CD14-positive monocyte (primary cell): ENCODE measurements around the gene SGPL1. TPM values are rescaled to one million over a fixed set of nuclear protein-coding genes. Genes with fewer than 3 reads are reported as not detected.

Source experiments
- DNase-seq, 3 donors: peaks; one replicate each; pipeline ENCODE4 v3.0.0-alpha.2; 2011 to 2022
- H2AFZ ChIP-seq: 2 replicates; pipeline ENCODE4 v1.6.0; 2012; ENCODE audit warnings: mild to moderate bottlenecking, low read depth, low read length, inconsistent platforms; ENCODE audit not compliant: insufficient read depth, poor library complexity, severe bottlenecking
- H3K27ac ChIP-seq, 2 donors: 1 replicate in 1 of 2; 2 replicates in 1 of 2; pipeline ENCODE4 v1.5.1; 2012 to 2013; ENCODE audit warnings: low read length in 2 of 2, control low read depth in 1 of 2, inconsistent platforms in 1 of 2, low read depth in 1 of 2, mild to moderate bottlenecking in 1 of 2
- H3K27me3 ChIP-seq, 2 donors: one replicate each; pipeline versions ENCODE4 v1.6.0 to v1.6.1; 2011 to 2013; ENCODE audit warnings: low read length in 2 of 2; ENCODE audit not compliant: control insufficient read depth in 2 of 2, insufficient read depth in 2 of 2
- H3K36me3 ChIP-seq, 2 donors: replicated peaks in 1 of 2; 1 replicate in 1 of 2; 2 replicates in 1 of 2; pipeline versions ENCODE4 v1.5.1 to v1.6.1; 2012 to 2013; ENCODE audit warnings: low read length in 2 of 2, control low read depth in 1 of 2, inconsistent platforms in 1 of 2, mild to moderate bottlenecking in 1 of 2; ENCODE audit not compliant: insufficient read depth in 2 of 2, control insufficient read depth in 1 of 2
- H3K4me1 ChIP-seq, 2 donors: 1 replicate in 1 of 2; 2 replicates in 1 of 2; pipeline versions ENCODE4 v1.5.1 to v1.6.1; 2012 to 2013; ENCODE audit warnings: low read length in 2 of 2, control low read depth in 1 of 2, inconsistent platforms in 1 of 2, mild to moderate bottlenecking in 1 of 2, moderate library complexity in 1 of 2; ENCODE audit not compliant: insufficient read depth in 2 of 2, control insufficient read depth in 1 of 2
- H3K4me2 ChIP-seq: replicated peaks from 2 replicates; pipeline ENCODE3; 2012; ENCODE audit warnings: low read length, moderate library complexity, mild to moderate bottlenecking; ENCODE audit not compliant: poor library complexity, severe bottlenecking; ENCODE audit errors: extremely low read depth
- H3K4me3 ChIP-seq, 3 experiments: fragments of 200-600 bp in 1 of 3; sonication (generic) in 1 of 3; replicated peaks in 1 of 3; 1 replicate in 2 of 3; 2 replicates in 1 of 3; pipeline ENCODE4 v1.5.1; 2011 to 2013; ENCODE audit warnings: low read length in 3 of 3, mild to moderate bottlenecking in 3 of 3, control low read depth in 2 of 3, low read depth in 2 of 3, inconsistent platforms in 1 of 3, moderate library complexity in 1 of 3
- H3K79me2 ChIP-seq: 2 replicates; pipeline ENCODE4 v1.6.0; 2012; ENCODE audit warnings: mild to moderate bottlenecking, control low read depth, inconsistent platforms, low read length, moderate library complexity; ENCODE audit not compliant: insufficient read depth
- H3K9ac ChIP-seq: 2 replicates; pipeline ENCODE4 v1.6.0; 2017; ENCODE audit warnings: low read length, mild to moderate bottlenecking; ENCODE audit not compliant: insufficient read depth, poor library complexity, severe bottlenecking
- H3K9me3 ChIP-seq, 2 donors: replicated peaks in 1 of 2; 1 replicate in 1 of 2; 2 replicates in 1 of 2; pipeline versions ENCODE4 v1.5.1 to v1.6.1; 2012 to 2013; ENCODE audit warnings: low read length in 2 of 2, control low read depth in 1 of 2; ENCODE audit not compliant: control insufficient read depth in 1 of 2, insufficient read depth in 1 of 2
- H4K20me1 ChIP-seq: 2 replicates; pipeline ENCODE4 v1.6.0; 2012; ENCODE audit warnings: mild to moderate bottlenecking, low read length, control low read depth, moderate library complexity; ENCODE audit not compliant: insufficient read depth
- H3K27ac Mint-ChIP-seq, 7 donors: one replicate each; pipeline ENCODE4 v1.8.0; 2020; ENCODE audit warnings: mild to moderate bottlenecking in 7 of 7, mixed read lengths in 7 of 7, moderate library complexity in 6 of 7, inconsistent platforms in 2 of 7
- H3K27me3 Mint-ChIP-seq, 3 donors: one replicate each; pipeline ENCODE4 v1.8.0; 2021 to 2022; ENCODE audit warnings: low read depth in 3 of 3, mild to moderate bottlenecking in 3 of 3, mixed read lengths in 3 of 3, moderate library complexity in 3 of 3, inconsistent platforms in 1 of 3
- H3K36me3 Mint-ChIP-seq, 2 donors: one replicate each; pipeline ENCODE4 v1.8.0; 2020; ENCODE audit warnings: mixed read lengths in 2 of 2, inconsistent platforms in 1 of 2, mild to moderate bottlenecking in 1 of 2
- H3K4me1 Mint-ChIP-seq: one replicate; pipeline ENCODE4 v1.8.0; 2020; ENCODE audit warnings: mild to moderate bottlenecking, mixed read lengths
- H3K4me3 Mint-ChIP-seq, 2 donors: one replicate each; pipeline ENCODE4 v1.8.0; 2020; ENCODE audit warnings: mild to moderate bottlenecking in 2 of 2, mixed read lengths in 2 of 2, moderate library complexity in 1 of 2
- H3K9me3 Mint-ChIP-seq, 7 donors: one replicate each; pipeline ENCODE4 v1.8.0; 2020 to 2022; ENCODE audit warnings: mixed read lengths in 7 of 7, mild to moderate bottlenecking in 6 of 7, moderate library complexity in 6 of 7, inconsistent platforms in 2 of 7
- CTCF ChIP-seq: fragments of 200-600 bp; IDR thresholded peaks from one replicate; pipeline ENCODE4 v1.8.0; 2022; ENCODE audit warnings: antibody characterized with exemption, mild to moderate bottlenecking
- WGBS: methylation state at CpG from one replicate; pipeline ENCODE4 v1.1.5; 2013; ENCODE audit warnings: missing lambda C conversion rate; ENCODE audit not compliant: insufficient coverage; 5-methylcytosine and 5-hydroxymethylcytosine counted together
- intact Hi-C, 2 donors: fragments of 100-400 bp; cut with micrococcal nuclease; formaldehyde crosslinking; loops; one replicate each; pipeline versions ENCODE4 v1.15.0 to v1.15.1; 2023
- polyA plus RNA-seq, 3 donors: library from polyadenylated mRNA; depleted of rRNA in 1 of 3; unstranded in 2 of 3; stranded (reverse) in 1 of 3; fragments of 300-500 nt in 2 of 3; fragments of >200 nt in 1 of 3; fragmentation: Illumina TruSeq in 2 of 3; gene quantifications; 1 replicate in 2 of 3; 2 replicates in 1 of 3; pipeline ENCODE4 v1.2.3, GENCODE V29; 2012 to 2021

SGPL1 gene
- polyA plus RNA-seq, 3 donors, result 16.6 to 26.8 (median 26.1) TPM

- Histone ChIP-seq H3K4me3 (no peak overlapping the region), H3K27me3 (no peaks in the 10 kb centered on the region), H3K36me3 (no peaks in the 10 kb centered on the region), H3K9ac (no peak overlapping the region), H2AFZ (no peak overlapping the region), H4K20me1 (no peaks in the 10 kb centered on the region), H3K27ac (no peak overlapping the region), H3K4me1 (peaks cover 13 to 15% of the 10 kb centered on the region in 2 donors), H3K9me3 (no peaks in the 10 kb centered on the region), H3K79me2 (no peaks in the 10 kb centered on the region), H3K4me2 (no peak overlapping the region)
- intact Hi-C loops, result no loop called here
- Mint-ChIP-seq H3K27ac (no peak overlapping the region), H3K4me3 (no peak overlapping the region), H3K27me3 (peaks cover under 1 to 2% (median 1%) of the 10 kb centered on the region in 3 donors), H3K36me3 (no peaks in the 10 kb centered on the region), H3K9me3 (no peaks in the 10 kb centered on the region), H3K4me1 (peaks cover 15% of the 10 kb centered on the region)
- no peak for TF ChIP-seq CTCF
- no peak for DNase-seq
- 91% methylated on average over 7 of the region's 11 CpGs for WGBS
Observed at GRCh38 chr10:70776455-70777005, 39.2 kb upstream of the SGPL1 start.

- no peak overlapping the region for H2AFZ ChIP-seq
- peaks cover 0 to 2% (median 1%) of the 10 kb centered on the region in 3 donors for H3K27me3 Mint-ChIP-seq
- no peak overlapping the region for H3K4me2 ChIP-seq
- H3K4me3 Mint-ChIP-seq, result no peak overlapping the region
- H3K27me3 ChIP-seq, result no peaks in the 10 kb centered on the region
- no peak overlapping the region for H3K9ac ChIP-seq
- H3K9me3 Mint-ChIP-seq, result no peaks in the 10 kb centered on the region
- H4K20me1 ChIP-seq, result no peaks in the 10 kb centered on the region
- WGBS, result 95% methylated on average over 15 of the region's 18 CpGs
- DNase-seq, result no peak
- H3K79me2 ChIP-seq, result no peaks in the 10 kb centered on the region
- H3K4me1 ChIP-seq, result peaks cover 13 to 15% of the 10 kb centered on the region in 2 donors
- H3K27ac Mint-ChIP-seq, result no peak overlapping the region
- H3K36me3 Mint-ChIP-seq, result no peaks in the 10 kb centered on the region
- no peak overlapping the region for H3K4me3 ChIP-seq
- no peaks in the 10 kb centered on the region for H3K36me3 ChIP-seq
- TF ChIP-seq CTCF, result no peak
- H3K27ac ChIP-seq, result no peak overlapping the region
- H3K4me1 Mint-ChIP-seq, result peaks cover 15% of the 10 kb centered on the region
- intact Hi-C loops, result no loop called here
- H3K9me3 ChIP-seq, result no peaks in the 10 kb centered on the region
Observed at GRCh38 chr10:70777063-70777875, 38.5 kb upstream of the SGPL1 start.
